HepG2 (cell line): ENCODE data around the gene TRAF3. TPM values are rescaled to one million over a fixed set of nuclear protein-coding genes. Genes with fewer than 3 reads are reported as not detected.

ENCODE experiments used
- ATAC-seq: fragments of 200-7000 bp; cut with Tn5 transposase; 3 replicates; pipeline ENCODE4 v1.9.1; 2020; ENCODE audit warnings: mild to moderate bottlenecking, moderate library complexity
- BruUV-seq: library from RNA; stranded (reverse); fragments of 400-500 nt; replicated peaks from 2 replicates; lab custom pipeline; 2021; lab: Mats Ljungman, UMichigan
- CTCF ChIA-PET: fragments of 300-600 bp; formaldehyde crosslinking; extraction: SDS; loops from one replicate; lab custom pipeline; 2021; ENCODE audit warnings: low total read pairs, inconsistent platforms, low intra/inter-chr PET ratio; lab: Yijun Ruan, JAX
- POLR2A ChIA-PET: fragments of 350-600 bp; sonication (Branson Sonifier 250); formaldehyde crosslinking; loops from one replicate; lab custom pipeline; 2020; ENCODE audit warnings: antibody characterized with exemption, inconsistent platforms; lab: Yijun Ruan, JAX
- DNase-seq: peaks from one replicate; pipeline ENCODE4 v3.0.0-alpha.2; 2015; ENCODE audit warnings: low spot score
- FAIRE-seq: peaks from 3 replicates; lab custom pipeline; 2011; peaks lifted over from hg19 to GRCh38; lab: Jason Lieb, UNC
- H2AFZ ChIP-seq: one replicate; pipeline ENCODE4 v1.6.1; 2011; ENCODE audit warnings: low read length, inconsistent platforms
- H3K27ac ChIP-seq: fragments of 300-600 bp; 3 replicates; pipeline ENCODE4 v1.8.0; 2011; ENCODE audit warnings: mixed run types, mild to moderate bottlenecking, mixed read lengths, low read length, inconsistent platforms; ENCODE audit not compliant: insufficient read depth; ENCODE audit errors: extremely low read length
- H3K27me3 ChIP-seq, 2 experiments: fragments of 200-600 bp in 1 of 2; 2 replicates in 1 of 2; 3 replicates in 1 of 2; pipeline versions ENCODE4 v1.6.0 to v1.8.0; 2011; ENCODE audit warnings: low read length in 2 of 2, mild to moderate bottlenecking in 2 of 2, moderate library complexity in 2 of 2, inconsistent platforms in 1 of 2; ENCODE audit not compliant: insufficient read depth in 2 of 2, control insufficient read depth in 1 of 2
- H3K36me3 ChIP-seq, 2 experiments: fragments of 200-600 bp in 1 of 2; replicated peaks in 1 of 2; 2 replicates in 1 of 2; 3 replicates in 1 of 2; pipeline versions ENCODE4 v1.5.1 to v1.8.0; 2011; ENCODE audit warnings: low read length in 2 of 2, inconsistent platforms in 1 of 2; ENCODE audit not compliant: insufficient read depth in 2 of 2, control insufficient read depth in 1 of 2
- H3K4me1 ChIP-seq: 2 replicates; pipeline ENCODE4 v1.5.1; 2012; ENCODE audit warnings: low read length, inconsistent platforms; ENCODE audit not compliant: insufficient read depth
- H3K4me2 ChIP-seq: 2 replicates; pipeline ENCODE4 v1.6.0; 2011; ENCODE audit warnings: low read depth, low read length, inconsistent platforms
- H3K4me3 ChIP-seq, 3 experiments: fragments of 200-600 bp in 1 of 3; sonication (generic), shearing (Covaris generic) in 1 of 3; replicated peaks in 1 of 3; 2 replicates each; pipeline ENCODE4 v1.5.1; 2011 to 2016; ENCODE audit warnings: low read length in 3 of 3, inconsistent platforms in 2 of 3, low read depth in 2 of 3, mild to moderate bottlenecking in 2 of 3, control low read depth in 1 of 3, mixed read lengths in 1 of 3; ENCODE audit not compliant: insufficient read depth in 1 of 3
- H3K79me2 ChIP-seq: one replicate; pipeline ENCODE4 v1.6.1; 2011; ENCODE audit warnings: low read length, inconsistent platforms; ENCODE audit not compliant: insufficient read depth
- H3K9ac ChIP-seq: 2 replicates; pipeline ENCODE4 v1.6.0; 2011; ENCODE audit warnings: mild to moderate bottlenecking, low read depth, low read length, inconsistent platforms; ENCODE audit not compliant: insufficient read depth
- H3K9me3 ChIP-seq: 2 replicates; pipeline ENCODE4 v1.5.1; 2012; ENCODE audit warnings: mild to moderate bottlenecking, low read length
- H4K20me1 ChIP-seq: 2 replicates; pipeline ENCODE4 v1.6.0; 2011; ENCODE audit warnings: inconsistent platforms, mild to moderate bottlenecking, low read length, moderate library complexity; ENCODE audit not compliant: insufficient read depth
- ZNF563 ChIP-seq: sonication (generic); formaldehyde crosslinking; IDR thresholded peaks from 2 replicates; pipeline ENCODE4 v1.8.0; 2022; ENCODE audit warnings: mild to moderate bottlenecking, moderate library complexity, missing genetic modification reagents
- ZNF816 ChIP-seq: sonication (generic); formaldehyde crosslinking; IDR thresholded peaks from 2 replicates; pipeline ENCODE4 v1.8.0; 2022; ENCODE audit warnings: missing genetic modification reagents, mild to moderate bottlenecking, borderline replicate concordance
- ZNF879 ChIP-seq: sonication (generic); formaldehyde crosslinking; IDR thresholded peaks from 2 replicates; pipeline ENCODE4 v1.8.1; 2023; ENCODE audit warnings: missing genetic modification reagents
- WGBS: methylation state at CpG from one replicate; pipeline ENCODE4 v1.1.6; 2017; ENCODE audit warnings: low lambda C conversion rate; 5-methylcytosine and 5-hydroxymethylcytosine counted together
- in situ Hi-C: cut with HindIII; loops from 2 replicates; pipeline ENCODE4 v1.10.0; 2017; ENCODE audit warnings: low pct_unique_long_range_greater_than_20kb; ENCODE audit not compliant: extremely low pct_ligation_motif_present
- intact Hi-C: fragments of 100-400 bp; cut with micrococcal nuclease; formaldehyde crosslinking; loops from one replicate; pipeline ENCODE4 v1.10.0; 2022; ENCODE audit not compliant: unreplicated experiment
- polyA plus RNA-seq, 8 experiments: library from polyadenylated mRNA; depleted of rRNA in 3 of 8; stranded (reverse) in 7 of 8; unstranded in 1 of 8; fragments of >200 nt; fragmentation: Illumina TruSeq in 4 of 8; extraction: Trizol in 4 of 8; gene quantifications; 2 replicates each; pipeline versions ENCODE4 v1.2.1 to v1.2.3, GENCODE V29; 2011 to 2016; ENCODE audit warnings: low read depth in 4 of 8, missing spikeins in 1 of 8, mixed read lengths in 1 of 8; ENCODE audit not compliant: insufficient read depth in 1 of 8
- total RNA-seq, 5 experiments: library from RNA; depleted of rRNA; stranded (reverse); fragments of >200 nt; fragmentation: Illumina TruSeq; extraction: Trizol; gene quantifications; 2 replicates each; pipeline ENCODE4 v1.2.3, GENCODE V29; 2016; ENCODE audit warnings: low read depth in 1 of 5
- TF ChIP-seq, protein P1 (sequence below): sonication (generic); formaldehyde crosslinking; conservative IDR thresholded peaks from 2 replicates; pipeline ENCODE4 v1.4.0; 2020; ENCODE audit warnings: missing genetic modification reagents
- TF ChIP-seq, protein P2 (sequence below): sonication (generic); formaldehyde crosslinking; IDR thresholded peaks from 2 replicates; pipeline ENCODE4 v1.4.0; 2020; ENCODE audit warnings: missing genetic modification reagents, borderline replicate concordance

The TRAF3 gene
- total and polyA plus RNA-seq, 2 of the 13 experiments (the other 11 are each of a cell fraction or from before 2014, with no cell fraction given) = 6.9 to 12.2 TPM

DNA sequence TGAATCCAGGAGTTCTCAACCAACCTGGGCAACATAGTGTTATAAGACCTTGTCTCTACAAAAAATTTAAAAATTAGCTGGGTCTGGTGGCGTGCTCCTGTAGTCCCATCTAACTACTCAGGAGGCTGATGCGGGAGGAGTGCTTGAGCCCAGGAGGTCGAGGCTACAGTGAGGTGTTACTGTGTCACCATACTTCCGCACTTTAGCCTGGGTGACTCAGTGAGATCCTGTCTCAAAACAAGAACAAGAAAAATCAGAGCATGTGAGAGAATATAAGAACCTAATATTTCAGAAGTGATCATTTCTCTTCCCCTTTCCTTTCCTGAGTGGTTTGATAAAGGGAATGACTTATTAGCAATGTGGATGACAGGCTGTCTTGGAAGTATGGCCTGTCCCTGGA, 9.5 kb downstream of the TRAF3 start:
- in situ Hi-C loops = no loop called here

More for the DNA sequence above, 9.5 kb downstream of the TRAF3 start:
- Histone ChIP-seq H3K4me3 (no peak overlapping the region), H3K4me1 (peaks cover 6% of the 10 kb centered on the region; the same call in 1 of the 2 replicates), H3K9ac (no peak overlapping the region), H3K27ac (no peak overlapping the region), H3K27me3 (no peaks in the 10 kb centered on the region), H3K9me3 (no peaks in the 10 kb centered on the region), H3K79me2 (peaks cover 37% of the 10 kb centered on the region), H3K36me3 (no peaks in the 10 kb centered on the region), H4K20me1 (0 out of 2 replicates have a peak, but pooled peaks cover 4% of the 10 kb centered on the region), H3K4me2 (no peak overlapping the region), H2AFZ (no peak overlapping the region)
- intact Hi-C loops = no loop called here
- ATAC-seq (no peak), DNase-seq (no peak), FAIRE-seq (no peak)
- WGBS = 89% methylated on average over 4 of the region's 4 CpGs
- POLR2A ChIA-PET = no interaction called here
- TF ChIP-seq ZNF879 (CRISPR knock-in tag) (no peak), ZNF816 (CRISPR knock-in tag) (no peak), ZNF563 (CRISPR knock-in tag) (no peak)
- TF ChIP-seq, protein P1, sequence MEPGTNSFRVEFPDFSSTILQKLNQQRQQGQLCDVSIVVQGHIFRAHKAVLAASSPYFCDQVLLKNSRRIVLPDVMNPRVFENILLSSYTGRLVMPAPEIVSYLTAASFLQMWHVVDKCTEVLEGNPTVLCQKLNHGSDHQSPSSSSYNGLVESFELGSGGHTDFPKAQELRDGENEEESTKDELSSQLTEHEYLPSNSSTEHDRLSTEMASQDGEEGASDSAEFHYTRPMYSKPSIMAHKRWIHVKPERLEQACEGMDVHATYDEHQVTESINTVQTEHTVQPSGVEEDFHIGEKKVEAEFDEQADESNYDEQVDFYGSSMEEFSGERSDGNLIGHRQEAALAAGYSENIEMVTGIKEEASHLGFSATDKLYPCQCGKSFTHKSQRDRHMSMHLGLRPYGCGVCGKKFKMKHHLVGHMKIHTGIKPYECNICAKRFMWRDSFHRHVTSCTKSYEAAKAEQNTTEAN (CRISPR knock-in tag) = no peak
- TF ChIP-seq, protein P2, sequence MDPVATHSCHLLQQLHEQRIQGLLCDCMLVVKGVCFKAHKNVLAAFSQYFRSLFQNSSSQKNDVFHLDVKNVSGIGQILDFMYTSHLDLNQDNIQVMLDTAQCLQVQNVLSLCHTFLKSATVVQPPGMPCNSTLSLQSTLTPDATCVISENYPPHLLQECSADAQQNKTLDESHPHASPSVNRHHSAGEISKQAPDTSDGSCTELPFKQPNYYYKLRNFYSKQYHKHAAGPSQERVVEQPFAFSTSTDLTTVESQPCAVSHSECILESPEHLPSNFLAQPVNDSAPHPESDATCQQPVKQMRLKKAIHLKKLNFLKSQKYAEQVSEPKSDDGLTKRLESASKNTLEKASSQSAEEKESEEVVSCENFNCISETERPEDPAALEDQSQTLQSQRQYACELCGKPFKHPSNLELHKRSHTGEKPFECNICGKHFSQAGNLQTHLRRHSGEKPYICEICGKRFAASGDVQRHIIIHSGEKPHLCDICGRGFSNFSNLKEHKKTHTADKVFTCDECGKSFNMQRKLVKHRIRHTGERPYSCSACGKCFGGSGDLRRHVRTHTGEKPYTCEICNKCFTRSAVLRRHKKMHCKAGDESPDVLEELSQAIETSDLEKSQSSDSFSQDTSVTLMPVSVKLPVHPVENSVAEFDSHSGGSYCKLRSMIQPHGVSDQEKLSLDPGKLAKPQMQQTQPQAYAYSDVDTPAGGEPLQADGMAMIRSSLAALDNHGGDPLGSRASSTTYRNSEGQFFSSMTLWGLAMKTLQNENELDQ = no peak
- BruUV-seq = no TSS peak
- CTCF ChIA-PET = no interaction called here
